Motor neuron (in vitro differentiated cells): ENCODE data around the gene PRLR. TPM values are rescaled to one million over a fixed set of nuclear protein-coding genes. Genes with fewer than 3 reads are reported as not detected.
"Not testable (repeated sequence)": the region's sequence is repeated elsewhere in the genome, so short reads cannot be mapped to it uniquely, and the experiment has no call there.

Experiments
- ATAC-seq, 8 experiments: fragments of 200-7000 bp; cut with Tn5 transposase; replicated peaks in 6 of 8; 2 replicates each; pipeline ENCODE4 v1.8.0; 2021; ENCODE audit warnings: mild to moderate bottlenecking in 8 of 8, moderate library complexity in 8 of 8
- H3K27ac ChIP-seq, 2 donors: fragments of 250-450 bp; sonication (Bioruptor Pico); 2 replicates each; pipeline ENCODE4 v1.9.0; 2021; ENCODE audit warnings: antibody characterized with exemption in 2 of 2, mild to moderate bottlenecking in 2 of 2, moderate library complexity in 1 of 2
- H3K4me1 ChIP-seq, 2 donors: fragments of 250-450 bp; sonication (Bioruptor Pico); replicated peaks in 1 of 2; 2 replicates each; pipeline ENCODE4 v1.6.1; 2021; ENCODE audit warnings: antibody characterized with exemption in 2 of 2, mild to moderate bottlenecking in 2 of 2, moderate library complexity in 1 of 2
- H3K4me3 ChIP-seq, 5 donors: fragments of 250-450 bp; sonication (Bioruptor Pico); 2 replicates each; pipeline ENCODE4 v1.9.0; 2021; ENCODE audit warnings: antibody characterized with exemption in 5 of 5, mild to moderate bottlenecking in 5 of 5, moderate library complexity in 4 of 5
- WGBS, 10 experiments: fragments of 450-650 bp; shearing (Covaris generic); methylation state at CpG; one replicate each; pipeline ENCODE4 v1.0.0; 2022; 5-methylcytosine and 5-hydroxymethylcytosine counted together
- in situ Hi-C, 9 experiments: fragments of 400-800 bp; cut with MboI; loops; one replicate each; pipeline ENCODE4 v1.15.0; 2021; ENCODE audit warnings: low sequenced_read_pairs in 9 of 9, low pct_unique_long_range_greater_than_20kb in 2 of 9; ENCODE audit not compliant: unreplicated experiment in 9 of 9
- total RNA-seq, 8 experiments: library from RNA; unstranded; fragments of 300-600 nt; gene quantifications; 2 replicates each; pipeline versions ENCODE4 v1.2.3 to v1.2.4, GENCODE V29; 2022

PRLR gene
- total RNA-seq, 8 experiments from 2014 or later = 0.22 to 6.6 (median 1.2) TPM

DNA sequence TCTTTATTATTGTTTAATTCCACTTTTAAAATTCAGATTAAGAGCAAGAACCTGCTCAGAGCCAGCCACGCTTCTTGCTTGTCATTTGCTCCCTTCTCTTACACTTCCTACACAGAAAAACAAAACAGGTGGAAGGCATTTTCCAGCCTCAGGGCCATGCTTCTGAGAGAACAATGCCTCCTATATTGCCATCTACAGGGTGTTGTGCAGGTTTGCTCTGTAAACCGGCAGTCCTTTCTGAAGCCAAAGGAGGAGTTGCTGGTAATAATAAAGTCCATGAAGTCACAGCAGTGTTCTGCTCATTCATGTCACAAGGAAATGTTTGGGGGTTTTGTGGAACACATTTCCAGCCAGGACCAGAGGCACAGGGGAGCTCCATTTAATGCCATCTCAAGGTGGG lies 16.1 kb upstream of the PRLR start:
- Histone ChIP-seq H3K4me1 (peaks cover 19 to 22% of the 10 kb centered on the region in 2 donors), H3K27ac (no peak overlapping the region), H3K4me3 (no peak overlapping the region)
- peak in 6 of 8 experiments; percentile 46 to 67 (median 62) for ATAC-seq
- WGBS, 10 experiments = 0 to 83% (median 60%) methylated on average over 1 to 2 of the region's 2 CpGs; no CpG with 5 or more reads in 4 of the 10 experiments
- in situ Hi-C loops = loop anchor here in 1 of 9 experiments (25.0 kb wide), 1 partner anchor 341 kb away; no protein-coding TSS in a partner anchor

DNA sequence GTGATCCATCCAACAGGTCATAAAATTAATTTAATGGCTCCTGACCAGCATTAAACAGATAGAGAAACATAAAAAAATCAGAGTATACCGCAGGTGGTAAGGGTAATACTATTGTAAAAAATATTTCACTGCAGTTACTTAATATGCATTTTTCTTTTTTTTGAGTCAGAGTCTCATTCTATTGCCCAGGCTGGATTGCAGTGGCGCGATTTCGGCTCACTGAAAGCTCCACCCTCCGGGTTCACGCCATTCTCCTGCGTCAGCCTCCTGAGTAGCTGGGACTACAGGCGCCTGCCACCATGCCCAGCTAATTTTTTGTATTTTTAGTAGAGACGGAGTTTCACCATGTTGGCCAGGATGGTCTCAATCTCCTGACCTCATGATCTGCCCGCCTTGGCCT lies 15.1 kb upstream of the PRLR start:
- H3K27ac ChIP-seq, H3K4me3 ChIP-seq, ATAC-seq: not testable (repeated sequence)
- 77 to 100% (median 91%) methylated on average over 1 to 10 of the region's 10 CpGs; no CpG with 5 or more reads in 2 of the 10 experiments for WGBS, 10 experiments
- H3K4me1 ChIP-seq = peaks cover 20 to 25% of the 10 kb centered on the region in 2 donors
- in situ Hi-C loops = loop anchor here in 1 of 9 experiments (25.0 kb wide), 1 partner anchor 342 kb away; no protein-coding TSS in a partner anchor

DNA sequence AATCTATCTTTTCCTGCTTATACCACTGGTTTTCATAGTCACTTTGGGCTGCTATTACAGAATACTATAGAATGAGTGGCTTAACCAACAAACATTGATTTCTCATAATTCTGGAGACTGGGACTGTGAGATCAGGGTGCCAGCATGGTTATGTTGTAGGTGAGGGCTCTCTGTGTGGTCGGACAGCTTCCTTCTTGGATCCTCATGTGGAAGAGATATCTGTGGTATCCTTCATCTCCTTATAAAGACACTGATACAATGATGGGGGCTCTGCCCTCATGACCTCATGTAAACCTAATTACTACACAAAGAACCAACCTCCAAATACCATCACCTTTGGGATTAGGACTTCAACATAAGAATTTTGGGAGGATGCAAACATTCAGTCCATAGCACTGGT lies 13.9 kb upstream of the PRLR start:
- no peak for ATAC-seq
- WGBS, 10 experiments = 17 to 71% (median 50%) methylated on average over 1 of the region's 1 CpG; no CpG with 5 or more reads in 5 of the 10 experiments
- in situ Hi-C loops = loop anchor here in 1 of 9 experiments (25.0 kb wide), 1 partner anchor 343 kb away; no protein-coding TSS in a partner anchor
- Histone ChIP-seq H3K4me3 (no peak overlapping the region), H3K4me1 (peaks cover 22 to 31% of the 10 kb centered on the region in 2 donors), H3K27ac (no peak overlapping the region)

DNA sequence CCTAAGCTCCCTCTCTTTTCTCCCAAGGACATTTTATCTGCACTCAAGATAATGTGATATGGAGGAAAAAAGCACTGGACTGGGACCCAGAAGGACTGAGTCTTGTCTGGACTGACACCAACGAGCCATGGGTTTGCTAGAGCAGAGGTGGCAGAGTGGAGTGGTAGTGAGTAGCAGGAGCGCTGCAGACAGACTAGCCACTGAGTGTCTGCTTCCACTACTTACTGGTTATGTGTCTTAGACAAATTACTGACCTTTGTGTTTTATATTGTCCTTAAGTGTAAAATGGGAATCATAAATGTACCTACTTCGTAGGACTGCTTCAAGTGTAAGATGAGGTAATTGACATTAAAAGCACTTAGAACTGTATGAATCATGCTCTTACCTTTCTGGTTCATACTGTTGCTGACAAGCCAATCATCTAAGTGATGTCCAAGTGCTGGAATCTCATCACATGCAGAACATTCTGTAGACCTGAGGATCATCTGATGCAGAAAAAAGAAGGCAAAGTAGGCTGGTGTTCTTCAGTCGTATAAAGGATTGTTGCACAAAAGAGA lies 12.5 kb upstream of the PRLR start:
- peak in 2 of 8 experiments; percentile 33 to 55 for ATAC-seq
- 50 to 100% (median 80%) methylated on average over 1 to 4 of the region's 4 CpGs for WGBS, 10 experiments

DNA sequence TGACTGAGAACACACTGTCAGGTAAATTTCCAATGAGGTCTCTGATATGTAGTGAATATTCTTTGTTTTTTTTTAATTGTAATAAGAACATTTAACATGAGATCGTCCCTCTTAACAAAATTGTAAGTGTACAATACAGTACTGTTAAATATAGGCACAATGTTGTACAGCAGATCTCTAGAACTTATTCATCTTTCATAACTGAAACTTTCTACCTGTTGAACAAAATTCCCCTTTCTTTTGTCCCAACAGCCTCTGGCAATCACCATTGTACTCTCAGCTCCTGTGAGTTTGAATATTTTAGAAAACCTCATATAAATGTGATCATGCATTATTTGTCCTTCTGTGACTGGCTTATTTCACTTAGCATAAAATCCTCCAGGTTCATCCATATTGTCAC lies 10.6 kb upstream of the PRLR start:
- no peak overlapping the region for H3K4me3 ChIP-seq
- no peak for ATAC-seq
- in situ Hi-C loops = loop anchor here in 1 of 9 experiments (25.0 kb wide), 1 partner anchor 346 kb away; no protein-coding TSS in a partner anchor
- H3K27ac ChIP-seq = no peak overlapping the region
- 17 to 100% (median 92%) methylated on average over 1 of the region's 1 CpG; no CpG with 5 or more reads in 1 of the 10 experiments for WGBS, 10 experiments
- H3K4me1 ChIP-seq = peaks cover 5 to 11% of the 10 kb centered on the region in 2 donors

More for the DNA sequence above, 12.5 kb upstream of the PRLR start:
- Histone ChIP-seq H3K4me1 (peaks cover 21 to 28% of the 10 kb centered on the region in 2 donors), H3K4me3 (no peak overlapping the region), H3K27ac (no peak overlapping the region)
- in situ Hi-C loops = loop anchor here in 1 of 9 experiments (25.0 kb wide), 1 partner anchor 345 kb away; no protein-coding TSS in a partner anchor

DNA sequence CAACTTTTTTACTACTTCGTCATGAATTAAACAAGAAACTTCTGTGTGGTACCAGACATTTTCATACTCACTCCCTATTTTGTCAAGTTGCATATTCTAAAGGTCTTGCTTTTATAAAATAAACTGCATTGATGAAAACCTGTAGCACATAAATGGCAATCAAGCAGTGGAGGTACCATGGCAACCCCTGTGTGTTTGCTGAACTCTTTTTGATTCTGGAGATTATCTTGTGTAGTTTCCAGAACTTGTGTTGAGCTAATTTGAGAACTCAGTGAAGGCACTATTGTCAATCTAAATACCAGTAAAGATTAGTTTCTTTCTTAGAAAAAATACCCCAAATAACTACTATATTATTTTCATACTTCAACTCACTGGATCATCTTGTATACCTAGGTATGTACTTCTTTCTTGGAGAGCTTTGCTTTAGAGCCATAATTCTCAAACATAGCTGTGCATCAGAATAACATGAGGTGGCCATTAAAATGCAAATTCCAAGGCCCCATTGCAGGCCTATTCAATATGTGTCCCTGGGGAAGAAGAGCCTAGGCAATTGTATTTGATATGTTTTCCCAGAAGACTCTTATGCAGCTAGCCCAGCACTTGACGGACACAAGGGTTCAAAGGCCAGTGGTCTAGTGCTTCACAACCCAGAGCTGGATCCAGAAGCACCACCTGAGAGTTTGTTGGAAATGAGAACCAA lies 9.8 kb upstream of the PRLR start:
- WGBS, 10 experiments = 0 to 92% (median 50%) methylated on average over 1 to 2 of the region's 2 CpGs; no CpG with 5 or more reads in 1 of the 10 experiments
- Histone ChIP-seq H3K4me3 (no peak overlapping the region), H3K27ac (no peak overlapping the region), H3K4me1 (peaks cover 3 to 9% of the 10 kb centered on the region in 2 donors)
- in situ Hi-C loops = loop anchor here in 1 of 9 experiments (25.0 kb wide), 1 partner anchor 347 kb away; no protein-coding TSS in a partner anchor
- ATAC-seq = peak in 1 of 8 experiments; percentile 50

DNA sequence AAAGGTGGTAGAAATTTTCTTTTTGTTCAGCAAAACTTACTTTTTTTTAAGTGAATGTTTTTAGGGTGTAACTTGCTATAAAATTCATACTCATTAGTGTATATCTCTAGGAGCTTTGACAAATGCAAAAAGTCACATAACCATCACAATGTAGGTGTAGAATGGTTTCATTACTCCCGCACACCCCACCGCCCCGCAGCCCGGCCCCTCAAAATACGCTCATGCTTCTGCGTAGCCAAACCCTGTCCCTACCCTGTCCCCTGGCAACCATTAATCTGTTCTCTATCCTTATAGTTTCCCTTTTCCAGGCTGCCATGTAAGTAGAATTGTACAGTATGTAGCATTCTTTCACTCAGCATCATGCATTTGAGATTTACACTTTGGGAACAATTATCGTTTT lies 9.2 kb upstream of the PRLR start:
- H3K4me3 ChIP-seq = no peak overlapping the region
- in situ Hi-C loops = loop anchor here in 1 of 9 experiments (25.0 kb wide), 1 partner anchor 348 kb away; no protein-coding TSS in a partner anchor
- no peak overlapping the region for H3K27ac ChIP-seq
- 17 to 100% (median 89%) methylated on average over 1 to 3 of the region's 7 CpGs; no CpG with 5 or more reads in 1 of the 10 experiments for WGBS, 10 experiments
- H3K4me1 ChIP-seq = peaks cover 3 to 9% of the 10 kb centered on the region in 2 donors
- ATAC-seq = no peak

DNA sequence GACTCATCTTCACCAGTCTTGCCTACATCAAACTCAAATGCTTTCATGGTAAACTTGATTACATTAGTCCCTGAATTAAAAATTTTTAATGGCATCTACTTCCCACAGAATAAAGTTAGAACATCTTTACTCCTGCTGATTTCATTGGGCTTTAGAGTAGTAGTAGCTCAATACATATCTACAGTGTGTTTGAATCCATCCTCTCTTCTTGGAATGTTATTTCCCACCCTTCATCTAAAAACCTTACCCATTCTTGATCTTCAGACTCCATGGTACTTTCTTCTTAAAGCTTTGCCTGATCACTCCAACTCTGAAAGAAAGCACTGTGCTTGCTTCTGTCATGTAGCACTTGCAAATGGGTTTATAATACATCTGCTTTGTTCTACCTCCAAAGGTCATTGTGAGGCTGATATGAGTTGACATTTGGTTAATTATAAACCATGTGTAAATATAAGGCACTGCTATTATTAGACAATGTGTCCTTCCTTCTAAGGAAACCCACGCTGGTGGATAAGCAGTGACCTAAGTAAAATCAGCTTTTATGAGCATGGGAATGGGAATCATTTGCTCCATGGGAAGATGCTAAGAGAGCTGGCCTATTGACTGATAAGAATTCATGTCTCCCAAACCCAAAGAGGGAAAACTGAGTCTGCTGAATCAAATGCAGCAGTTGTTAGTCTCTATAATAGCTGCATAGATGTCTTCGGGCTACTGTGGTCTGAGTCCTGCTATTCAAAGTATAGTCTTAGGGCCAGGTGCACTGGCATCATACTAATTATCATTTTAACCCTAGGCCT lies 7.5 kb upstream of the PRLR start:
- ATAC-seq = no peak
- H3K27ac ChIP-seq = no peak overlapping the region
- WGBS, 10 experiments = 37 to 80% (median 54%) methylated on average over 1 to 2 of the region's 2 CpGs; no CpG with 5 or more reads in 2 of the 10 experiments
- in situ Hi-C loops = loop anchor here in 1 of 9 experiments (25.0 kb wide), 1 partner anchor 350 kb away; no protein-coding TSS in a partner anchor
- H3K4me3 ChIP-seq = no peak overlapping the region
- H3K4me1 ChIP-seq = peaks cover 3 to 9% of the 10 kb centered on the region in 2 donors

DNA sequence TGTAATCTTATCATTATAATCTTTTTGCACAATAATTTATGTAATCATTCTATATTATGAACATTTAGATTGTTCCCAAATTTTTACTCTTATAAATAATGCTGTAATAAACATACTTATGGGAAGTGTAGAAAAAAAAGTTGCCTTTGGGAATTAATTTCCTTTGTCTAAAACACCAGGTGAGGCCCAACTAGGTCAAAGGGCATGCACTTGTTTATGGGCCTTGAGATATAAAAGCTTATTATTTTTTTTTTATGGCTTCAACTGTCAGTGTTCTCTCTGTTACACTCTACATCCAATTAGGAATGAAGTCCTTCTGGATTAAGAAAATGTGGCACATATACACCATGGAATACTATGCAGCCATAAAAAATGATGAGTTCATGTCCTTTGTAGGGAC lies 6.5 kb upstream of the PRLR start:
- ATAC-seq = no peak
- no peak overlapping the region for H3K4me3 ChIP-seq
- H3K4me1 ChIP-seq = peaks cover 3 to 9% of the 10 kb centered on the region in 2 donors
- no peak overlapping the region for H3K27ac ChIP-seq
- in situ Hi-C loops = loop anchor here in 1 of 9 experiments (25.0 kb wide), 1 partner anchor 351 kb away; no protein-coding TSS in a partner anchor

DNA sequence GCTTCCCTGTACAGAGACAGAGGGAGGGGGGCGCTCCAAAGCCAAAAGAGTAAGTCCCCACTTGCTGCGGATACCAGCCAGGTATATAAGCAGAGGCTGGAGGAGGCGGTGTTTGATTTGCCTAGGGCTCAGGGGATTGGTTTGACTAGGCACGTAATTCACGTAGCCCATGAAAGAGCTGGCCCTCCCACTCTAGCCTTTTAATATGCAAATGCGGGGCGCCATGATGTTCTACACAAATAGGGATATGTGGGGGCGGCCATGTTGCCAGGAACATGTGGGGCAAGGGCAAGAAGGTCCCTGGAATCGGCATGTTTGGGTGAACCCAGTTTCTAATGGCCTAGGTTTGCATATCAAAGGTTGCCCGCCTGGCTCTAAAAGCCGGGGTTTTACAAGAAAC lies 3.3 kb upstream of the PRLR start:
- Histone ChIP-seq H3K27ac (no peak overlapping the region), H3K4me1 (no peaks in the 10 kb centered on the region), H3K4me3 (no peak overlapping the region)
- WGBS, 10 experiments = 0 to 100% (median 76%) methylated on average over 1 to 11 of the region's 11 CpGs; no CpG with 5 or more reads in 2 of the 10 experiments
- no peak for ATAC-seq
- in situ Hi-C loops = loop anchor here in 1 of 9 experiments (25.0 kb wide), 1 partner anchor 354 kb away; no protein-coding TSS in a partner anchor

DNA sequence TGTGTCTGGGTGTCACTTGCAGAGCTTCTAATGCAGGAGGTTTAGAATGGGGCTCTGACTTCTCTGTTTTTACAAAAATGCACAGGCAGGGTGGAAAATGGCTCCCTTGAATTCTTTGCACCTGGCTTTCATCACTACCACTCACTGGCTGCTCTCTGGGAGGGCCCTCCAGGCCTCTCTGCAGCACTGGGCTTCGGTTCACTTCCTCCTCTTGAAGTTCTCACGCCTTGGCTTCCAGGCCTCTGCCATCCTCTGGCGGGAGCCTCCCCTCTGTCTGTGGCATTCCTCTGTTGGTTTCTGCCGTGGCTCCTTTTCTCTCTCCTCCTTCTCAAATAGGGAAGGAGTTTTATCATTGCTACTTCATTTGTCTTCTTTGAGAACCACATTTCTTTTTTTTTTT lies 2.8 kb upstream of the PRLR start:
- Histone ChIP-seq H3K27ac (no peak overlapping the region), H3K4me3 (no peak overlapping the region), H3K4me1 (no peaks in the 10 kb centered on the region)
- in situ Hi-C loops = loop anchor here in 1 of 9 experiments (25.0 kb wide), 1 partner anchor 354 kb away; no protein-coding TSS in a partner anchor
- WGBS, 10 experiments = 57 to 97% (median 80%) methylated on average over 1 to 4 of the region's 4 CpGs; no CpG with 5 or more reads in 1 of the 10 experiments
- no peak for ATAC-seq

DNA sequence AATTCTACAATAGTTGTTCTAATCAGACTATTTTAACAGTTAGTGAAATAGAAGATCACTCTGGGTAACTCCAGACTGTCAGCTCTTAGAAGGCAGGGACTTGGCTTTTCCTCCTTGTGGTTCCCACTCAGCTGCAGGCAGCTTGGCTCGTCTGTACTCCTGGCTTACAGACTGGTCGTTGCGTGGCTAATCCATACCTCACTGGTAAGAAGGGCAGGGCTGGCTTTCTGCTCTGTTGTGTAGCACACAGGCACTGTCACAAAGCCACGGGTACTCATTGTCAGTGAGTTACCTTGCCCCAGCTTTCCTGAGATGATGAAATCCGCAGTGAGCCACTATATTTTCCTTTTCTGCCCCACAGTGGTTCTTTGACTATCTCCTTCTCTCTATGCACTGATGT lies 1.8 kb upstream of the PRLR start:
- Histone ChIP-seq H3K4me3 (no peak overlapping the region), H3K4me1 (no peaks in the 10 kb centered on the region), H3K27ac (no peak overlapping the region)
- in situ Hi-C loops = loop anchor here in 1 of 9 experiments (25.0 kb wide), 1 partner anchor 355 kb away; no protein-coding TSS in a partner anchor
- no peak for ATAC-seq
- WGBS, 10 experiments = 0 to 100% (median 90%) methylated on average over 1 to 4 of the region's 5 CpGs; no CpG with 5 or more reads in 3 of the 10 experiments
